OCI-LY7 (cell line): ENCODE measurements around the gene SIK3. TPM values are rescaled to one million over a fixed set of nuclear protein-coding genes. Genes with fewer than 3 reads are reported as not detected.

Experiments
- BruUV-seq: library from RNA; stranded (reverse); fragments of 400-500 nt; replicated peaks from 2 replicates; lab custom pipeline; 2021; lab: Mats Ljungman, UMichigan
- CTCF ChIA-PET: fragments of 300-600 bp; sonication (Branson Sonifier 250); formaldehyde crosslinking; loops from one replicate; lab custom pipeline; 2022; ENCODE audit warnings: antibody characterized with exemption; ENCODE audit not compliant: unreplicated experiment; lab: Charles Lee
- POLR2A ChIA-PET: fragments of 300-600 bp; sonication (Branson Sonifier 250); formaldehyde crosslinking; loops from one replicate; lab custom pipeline; 2022; ENCODE audit warnings: antibody characterized with exemption; lab: Charles Lee
- DNase-seq: peaks from one replicate; pipeline ENCODE4 v3.0.0-alpha.2; 2015; ENCODE audit warnings: low spot score
- H2AFZ ChIP-seq: fragments of 200-600 bp; sonication (generic), shearing (Covaris generic); 2 replicates; pipeline ENCODE4 v1.6.1; 2014; ENCODE audit warnings: mild to moderate bottlenecking, antibody characterized with exemption, low read length, moderate library complexity
- H3K27ac ChIP-seq: fragments of 200-600 bp; sonication (generic); 2 replicates; pipeline ENCODE4 v1.5.1; 2014; ENCODE audit warnings: mixed run types, low read depth, mild to moderate bottlenecking, moderate library complexity, low read length, inconsistent platforms; ENCODE audit not compliant: poor library complexity, severe bottlenecking
- H3K36me3 ChIP-seq: fragments of 200-600 bp; sonication (generic); 2 replicates; pipeline ENCODE4 v1.6.1; 2014; ENCODE audit warnings: mild to moderate bottlenecking, antibody characterized with exemption, low read length, moderate library complexity, mixed read lengths; ENCODE audit not compliant: insufficient read depth
- H3K4me1 ChIP-seq: fragments of 200-600 bp; sonication (generic); 2 replicates; pipeline ENCODE4 v1.5.1; 2014; ENCODE audit warnings: mild to moderate bottlenecking, low read length; ENCODE audit not compliant: insufficient read depth, poor library complexity, severe bottlenecking
- H3K4me2 ChIP-seq: fragments of 200-600 bp; sonication (generic); 2 replicates; pipeline ENCODE4 v1.6.1; 2014; ENCODE audit warnings: mild to moderate bottlenecking, low read length
- H3K4me3 ChIP-seq: fragments of 200-600 bp; sonication (generic); 2 replicates; pipeline ENCODE4 v1.5.1; 2014; ENCODE audit warnings: mild to moderate bottlenecking, low read depth, low read length; ENCODE audit not compliant: poor library complexity, severe bottlenecking
- H3K79me2 ChIP-seq: fragments of 200-600 bp; sonication (generic); 2 replicates; pipeline ENCODE4 v1.6.1; 2016; ENCODE audit warnings: low read depth, mild to moderate bottlenecking, low read length, moderate library complexity, mixed read lengths; ENCODE audit not compliant: insufficient read depth
- H3K9me2 ChIP-seq: fragments of 200-600 bp; sonication (generic); 2 replicates; pipeline ENCODE4 v1.6.1; 2016; ENCODE audit warnings: mild to moderate bottlenecking, low read length, mixed read lengths; ENCODE audit not compliant: insufficient read depth
- H3K9me3 ChIP-seq: fragments of 200-600 bp; sonication (generic); 2 replicates; pipeline ENCODE4 v1.6.1; 2014; ENCODE audit warnings: mild to moderate bottlenecking, mixed run types, low read length, mixed read lengths
- H4K20me1 ChIP-seq: fragments of 200-600 bp; sonication (generic); 2 replicates; pipeline ENCODE4 v1.6.1; 2014; ENCODE audit warnings: mild to moderate bottlenecking, antibody characterized with exemption, low read length, moderate library complexity, mixed read lengths; ENCODE audit not compliant: insufficient read depth
- CTCF ChIP-seq: fragments of 200-600 bp; sonication (generic); conservative IDR thresholded peaks from 2 replicates; pipeline ENCODE4 v1.5.1; 2014; ENCODE audit warnings: mild to moderate bottlenecking, antibody characterized with exemption, low read length, moderate library complexity, mixed read lengths
- EZH2phosphoT487 ChIP-seq: fragments of 200-600 bp; sonication (generic); IDR thresholded peaks from 2 replicates; pipeline ENCODE4 v1.6.1; 2018; ENCODE audit warnings: low read depth, borderline replicate concordance, mild to moderate bottlenecking, mixed run types, antibody characterized with exemption, low read length, moderate library complexity, mixed read lengths
- intact Hi-C: fragments of 100-400 bp; cut with micrococcal nuclease; formaldehyde crosslinking; loops from one replicate; pipeline ENCODE4 v1.10.0; 2022; ENCODE audit not compliant: unreplicated experiment
- total RNA-seq, 2 experiments: library from RNA; depleted of rRNA in 1 of 2; stranded (reverse); fragments of >200 nt in 1 of 2; shearing (Covaris generic) in 1 of 2; gene quantifications; 2 replicates each; pipeline ENCODE4 v1.2.3, GENCODE V29; 2014 to 2022

SIK3 gene
- total RNA-seq, 2 experiments from 2014 or later: 29.3 to 72.9 TPM

DNA sequence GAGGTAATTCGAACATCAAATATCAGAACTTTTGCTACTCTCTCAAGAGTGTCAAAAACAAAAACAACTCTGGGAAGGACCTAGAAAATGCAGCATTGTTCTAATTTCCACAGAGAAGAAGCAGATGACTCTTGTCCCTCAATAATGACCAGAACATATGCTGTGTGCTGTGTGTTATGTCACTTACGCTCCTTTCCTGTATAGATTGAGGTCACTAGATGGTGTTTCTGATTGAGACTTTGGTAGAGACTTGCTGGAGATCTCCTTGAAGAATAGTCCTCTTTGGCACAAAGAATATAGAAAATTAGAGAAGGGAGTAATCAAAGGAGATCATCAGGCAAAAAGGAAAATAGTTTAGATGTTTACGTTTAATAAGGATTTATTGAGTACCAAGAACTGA is 2.3 kb upstream of the SIK3 start:
- no peak overlapping the region for H2AFZ ChIP-seq
- no peak for TF ChIP-seq CTCF
- TF ChIP-seq EZH2phosphoT487: no peak
- intact Hi-C loops: no loop called here
- peaks cover 32% of the 10 kb centered on the region for H3K79me2 ChIP-seq
- peaks cover 8% of the 10 kb centered on the region; the same call in 1 of the 2 replicates for H4K20me1 ChIP-seq
- POLR2A ChIA-PET: interaction anchor here (0.7 to 1.1 kb wide), 2 partner anchors 182 to 214 kb away, joined by 3 to 4 read pairs; no protein-coding TSS in a partner anchor
- H3K9me2 ChIP-seq: no peaks in the 10 kb centered on the region
- H3K9me3 ChIP-seq: no peaks in the 10 kb centered on the region
- BruUV-seq: no TSS peak
- H3K4me1 ChIP-seq: peaks cover 25% of the 10 kb centered on the region
- CTCF ChIA-PET: interaction anchor here (0.6 to 0.9 kb wide), 2 partner anchors 213 to 541 kb away, joined by 3 read pairs; no protein-coding TSS in a partner anchor
- H3K4me3 ChIP-seq: no peak overlapping the region
- no peaks in the 10 kb centered on the region for H3K36me3 ChIP-seq
- DNase-seq: no peak
- no peak overlapping the region for H3K27ac ChIP-seq
- H3K4me2 ChIP-seq: no peak overlapping the region

DNA sequence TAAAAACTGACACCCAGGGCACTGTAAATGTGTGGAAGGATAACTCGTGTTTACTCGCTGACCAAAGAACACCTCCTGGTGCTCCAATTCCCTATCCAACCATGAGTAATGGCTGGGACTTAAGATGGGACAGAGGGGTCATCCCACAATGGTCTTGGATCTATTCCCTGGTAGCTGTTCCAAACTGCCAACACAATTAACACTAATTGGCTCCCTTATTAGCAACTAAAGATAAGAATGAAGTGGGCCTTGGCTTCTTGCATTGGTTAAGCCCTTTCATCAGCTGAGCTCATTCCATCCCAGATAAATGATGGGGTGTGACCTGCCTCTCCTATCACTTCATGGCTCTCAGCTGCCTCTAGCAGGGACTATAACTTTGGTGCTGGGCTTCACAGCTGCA is 1.5 kb upstream of the SIK3 start:
- Histone ChIP-seq H3K36me3 (no peaks in the 10 kb centered on the region), H3K9me3 (no peaks in the 10 kb centered on the region), H3K4me3 (peak overlapping the region; percentile 70), H3K4me1 (peaks cover 34% of the 10 kb centered on the region), H2AFZ (peak overlapping the region; percentile 93; the same call in 1 of the 2 replicates), H3K9me2 (no peaks in the 10 kb centered on the region), H4K20me1 (peaks cover 9% of the 10 kb centered on the region), H3K79me2 (peaks cover 41% of the 10 kb centered on the region), H3K27ac (no peak overlapping the region), H3K4me2 (peak overlapping the region; percentile 91)
- intact Hi-C loops: loop anchor here (10.0 kb wide), 2 partner anchors 115 to 145 kb away; no protein-coding TSS in a partner anchor
- BruUV-seq: no TSS peak
- ChIA-PET POLR2A (interaction anchor here (0.6 to 4.4 kb wide), 9 partner anchors 10 to 1724 kb away, joined by 3 to 28 read pairs (median 4); partner anchors contain the start of gene PAFAH1B2), CTCF (interaction anchor here (0.6 to 0.9 kb wide), 2 partner anchors 212 to 313 kb away, joined by 3 read pairs; no protein-coding TSS in a partner anchor)
- no peak for DNase-seq
- TF ChIP-seq EZH2phosphoT487 (no peak), CTCF (no peak)
